Activated naive CD4-positive, alpha-beta T cell treated with anti-CD3 and anti-CD28 coated beads, Interleukin-2, amount 50 U/mL, for 72 hours (primary cell): Measurements from ENCODE around the gene PDIA6. TPM values are rescaled to one million over a fixed set of nuclear protein-coding genes. Genes with fewer than 3 reads are reported as not detected.
"Not testable (repeated sequence)": the region's sequence is repeated elsewhere in the genome, so short reads cannot be mapped to it uniquely, and the experiment has no call there.

Source experiments
- ATAC-seq, 2 donors: fragments of 150-1000 bp; cut with Tn5 transposase; 2 replicates each; pipeline ENCODE4 v1.10.0; 2021; ENCODE audit warnings: mild to moderate bottlenecking in 2 of 2, moderate library complexity in 2 of 2
- DNase-seq, 2 donors: peaks; one replicate each; pipeline ENCODE4 v3.0.0; 2021 to 2022; ENCODE audit warnings: low spot score in 2 of 2
- H3K27ac Mint-ChIP-seq, 2 donors: one replicate each; pipeline ENCODE4 v1.8.0; 2022; ENCODE audit warnings: mild to moderate bottlenecking in 2 of 2, mixed read lengths in 2 of 2
- H3K36me3 Mint-ChIP-seq, 2 donors: one replicate each; pipeline ENCODE4 v1.8.0; 2022; ENCODE audit warnings: mixed read lengths in 2 of 2
- H3K9me3 Mint-ChIP-seq, 2 donors: one replicate each; pipeline ENCODE4 v1.8.0; 2022; ENCODE audit warnings: mixed read lengths in 2 of 2
- total RNA-seq, 2 donors: library from RNA; stranded (reverse); gene quantifications; one replicate each; pipeline ENCODE4 v1.2.3, GENCODE V29; 2022

The PDIA6 gene
- total RNA-seq, 2 donors from 2014 or later: 110 to 133 TPM

GRCh38 chr2:10819714-10820314 lies 7.2 kb upstream of the PDIA6 start:
- Mint-ChIP-seq H3K36me3 (no peaks in the 10 kb centered on the region), H3K9me3 (no peaks in the 10 kb centered on the region)

GRCh38 chr2:10818984-10819383 lies 6.4 kb upstream of the PDIA6 start:
- no peak overlapping the region for H3K27ac Mint-ChIP-seq
- no peaks in the 10 kb centered on the region for H3K9me3 Mint-ChIP-seq
- DNase-seq (no peak), ATAC-seq (no peak)
- H3K36me3 Mint-ChIP-seq: no peaks in the 10 kb centered on the region

More at GRCh38 chr2:10819714-10820314, 7.2 kb upstream of the PDIA6 start:
- DNase-seq (no peak), ATAC-seq (no peak)
- H3K27ac Mint-ChIP-seq: no peak overlapping the region

- ATAC-seq, DNase-seq, H3K27ac Mint-ChIP-seq, H3K36me3 Mint-ChIP-seq, H3K9me3 Mint-ChIP-seq: not testable (repeated sequence)
Measured at GRCh38 chr2:10818305-10818704, 5.7 kb upstream of the PDIA6 start.

- DNase-seq (peak in 1 of 2 donors; percentile 13), ATAC-seq (no peak)
- H3K27ac Mint-ChIP-seq: no peak overlapping the region
- H3K36me3 Mint-ChIP-seq: no peaks in the 10 kb centered on the region
- no peaks in the 10 kb centered on the region for H3K9me3 Mint-ChIP-seq
Measured at GRCh38 chr2:10817413-10817812, 4.8 kb upstream of the PDIA6 start.

- DNase-seq (no peak), ATAC-seq (no peak)
- Mint-ChIP-seq H3K36me3 (peaks cover 16 to 17% of the 10 kb centered on the region in 2 donors), H3K27ac (no peak overlapping the region), H3K9me3 (no peaks in the 10 kb centered on the region)
Measured at GRCh38 chr2:10814571-10815331, 2.2 kb upstream of the PDIA6 start.

GRCh38 chr2:10814142-10814541 lies 1.6 kb upstream of the PDIA6 start:
- H3K27ac Mint-ChIP-seq: peak overlapping the region in 1 of 2 donors; percentile 72
- H3K36me3 Mint-ChIP-seq: peaks cover 16 to 17% of the 10 kb centered on the region in 2 donors
- ATAC-seq (no peak), DNase-seq (no peak)
- H3K9me3 Mint-ChIP-seq: no peaks in the 10 kb centered on the region

GRCh38 chr2:10813163-10814138 lies 866 bp upstream of the PDIA6 start:
- H3K9me3 Mint-ChIP-seq, ATAC-seq, DNase-seq: not testable (repeated sequence)
- Mint-ChIP-seq H3K36me3 (peaks cover 17% of the 10 kb centered on the region in 2 donors), H3K27ac (peak overlapping the region; percentile 35 to 73)

- peaks cover 17 to 30% of the 10 kb centered on the region in 2 donors for H3K36me3 Mint-ChIP-seq
- ATAC-seq: no peak
- H3K9me3 Mint-ChIP-seq: no peaks in the 10 kb centered on the region
- H3K27ac Mint-ChIP-seq: peak overlapping the region; percentile 92 to 93
- DNase-seq: no peak
Measured at GRCh38 chr2:10811517-10811916, 1.1 kb downstream of the PDIA6 start.

GRCh38 chr2:10810202-10811161 lies 2.1 kb downstream of the PDIA6 start:
- peaks cover 17 to 30% of the 10 kb centered on the region in 2 donors for H3K36me3 Mint-ChIP-seq
- H3K9me3 Mint-ChIP-seq: no peaks in the 10 kb centered on the region
- ATAC-seq (no peak), DNase-seq (no peak)
- peak overlapping the region; percentile 92 to 93 for H3K27ac Mint-ChIP-seq

GRCh38 chr2:10806543-10806942 lies 6.0 kb downstream of the PDIA6 start:
- ATAC-seq: no peak
- peaks cover 11 to 29% of the 10 kb centered on the region in 2 donors for H3K36me3 Mint-ChIP-seq
- DNase-seq: no peak
- no peaks in the 10 kb centered on the region for H3K9me3 Mint-ChIP-seq
- H3K27ac Mint-ChIP-seq: no peak overlapping the region

GRCh38 chr2:10805990-10806389 lies 6.6 kb downstream of the PDIA6 start:
- H3K9me3 Mint-ChIP-seq, H3K27ac Mint-ChIP-seq, ATAC-seq, DNase-seq: not testable (repeated sequence)
- H3K36me3 Mint-ChIP-seq: peaks cover 7 to 23% of the 10 kb centered on the region in 2 donors

GRCh38 chr2:10802657-10803056 lies 9.9 kb downstream of the PDIA6 start:
- Mint-ChIP-seq H3K36me3 (peaks cover 0 to 4% of the 10 kb centered on the region in 2 donors), H3K9me3 (no peaks in the 10 kb centered on the region), H3K27ac (no peak overlapping the region)
- DNase-seq: no peak
- ATAC-seq: no peak

GRCh38 chr2:10800163-10800562 lies 12.4 kb downstream of the PDIA6 start:
- Mint-ChIP-seq H3K27ac (no peak overlapping the region), H3K36me3 (peaks cover 0 to 5% of the 10 kb centered on the region in 2 donors), H3K9me3 (no peaks in the 10 kb centered on the region)
- ATAC-seq (no peak), DNase-seq (no peak)

GRCh38 chr2:10798783-10799182 lies 13.8 kb downstream of the PDIA6 start:
- peak overlapping the region in 1 of 2 donors; percentile 25 for H3K27ac Mint-ChIP-seq
- peaks cover 0 to 5% of the 10 kb centered on the region in 2 donors for H3K36me3 Mint-ChIP-seq
- H3K9me3 Mint-ChIP-seq: no peaks in the 10 kb centered on the region

GRCh38 chr2:10796703-10797102 lies 15.9 kb downstream of the PDIA6 start:
- ATAC-seq: peak in 1 of 2 donors; percentile 81
- no peaks in the 10 kb centered on the region for H3K9me3 Mint-ChIP-seq
- no peak for DNase-seq
- peaks cover 7 to 13% of the 10 kb centered on the region in 2 donors for H3K36me3 Mint-ChIP-seq
- H3K27ac Mint-ChIP-seq: no peak overlapping the region

More at GRCh38 chr2:10798783-10799182, 13.8 kb downstream of the PDIA6 start:
- no peak for DNase-seq
- no peak for ATAC-seq
